PC-3 (cell line): Measurements from ENCODE around the gene ACOT8.

Experiments
- EZH2phosphoT487 ChIP-seq: fragments of 300-600 bp; sonication (generic); IDR thresholded peaks from 2 replicates; pipeline ENCODE4 v1.6.1; 2018; ENCODE audit warnings: mild to moderate bottlenecking, antibody characterized with exemption, low read length, borderline replicate concordance
- TF ChIP-seq, protein P1 (sequence below): fragments of 300-600 bp; sonication (generic); conservative IDR thresholded peaks from 2 replicates; pipeline ENCODE4 v1.5.1; 2017; ENCODE audit warnings: antibody characterized with exemption, low read depth, mild to moderate bottlenecking, low read length

DNA sequence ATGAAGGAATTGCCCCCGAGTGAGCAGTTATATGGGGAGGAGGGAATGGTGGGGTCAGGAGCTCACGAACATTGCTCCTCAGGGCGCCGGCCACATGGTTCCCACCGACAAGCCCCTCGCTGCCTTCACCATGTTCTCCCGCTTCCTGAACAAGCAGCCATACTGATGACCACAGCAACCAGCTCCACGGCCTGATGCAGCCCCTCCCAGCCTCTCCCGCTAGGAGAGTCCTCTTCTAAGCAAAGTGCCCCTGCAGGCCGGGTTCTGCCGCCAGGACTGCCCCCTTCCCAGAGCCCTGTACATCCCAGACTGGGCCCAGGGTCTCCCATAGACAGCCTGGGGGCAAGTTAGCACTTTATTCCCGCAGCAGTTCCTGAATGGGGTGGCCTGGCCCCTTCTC is 41.1 kb upstream of the ACOT8 start:
- TF ChIP-seq, protein P1, sequence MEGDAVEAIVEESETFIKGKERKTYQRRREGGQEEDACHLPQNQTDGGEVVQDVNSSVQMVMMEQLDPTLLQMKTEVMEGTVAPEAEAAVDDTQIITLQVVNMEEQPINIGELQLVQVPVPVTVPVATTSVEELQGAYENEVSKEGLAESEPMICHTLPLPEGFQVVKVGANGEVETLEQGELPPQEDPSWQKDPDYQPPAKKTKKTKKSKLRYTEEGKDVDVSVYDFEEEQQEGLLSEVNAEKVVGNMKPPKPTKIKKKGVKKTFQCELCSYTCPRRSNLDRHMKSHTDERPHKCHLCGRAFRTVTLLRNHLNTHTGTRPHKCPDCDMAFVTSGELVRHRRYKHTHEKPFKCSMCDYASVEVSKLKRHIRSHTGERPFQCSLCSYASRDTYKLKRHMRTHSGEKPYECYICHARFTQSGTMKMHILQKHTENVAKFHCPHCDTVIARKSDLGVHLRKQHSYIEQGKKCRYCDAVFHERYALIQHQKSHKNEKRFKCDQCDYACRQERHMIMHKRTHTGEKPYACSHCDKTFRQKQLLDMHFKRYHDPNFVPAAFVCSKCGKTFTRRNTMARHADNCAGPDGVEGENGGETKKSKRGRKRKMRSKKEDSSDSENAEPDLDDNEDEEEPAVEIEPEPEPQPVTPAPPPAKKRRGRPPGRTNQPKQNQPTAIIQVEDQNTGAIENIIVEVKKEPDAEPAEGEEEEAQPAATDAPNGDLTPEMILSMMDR: no peak
- TF ChIP-seq EZH2phosphoT487: no peak
